AG10803 (cell line): ENCODE measurements around the gene ERICH6B.

Source experiments
- DNase-seq: peaks from one replicate; pipeline ENCODE4 v3.0.0; 2010; ENCODE audit warnings: low read depth
- H3K4me3 ChIP-seq: 2 replicates; pipeline ENCODE4 v1.5.1; 2011; ENCODE audit warnings: mild to moderate bottlenecking, low read length, control low read depth
- TF ChIP-seq, protein P1 (sequence below): conservative IDR thresholded peaks from 2 replicates; pipeline ENCODE4 v1.5.1; 2011; ENCODE audit warnings: mild to moderate bottlenecking, low read length, control low read depth, inconsistent platforms

Gene ERICH6B

DNA sequence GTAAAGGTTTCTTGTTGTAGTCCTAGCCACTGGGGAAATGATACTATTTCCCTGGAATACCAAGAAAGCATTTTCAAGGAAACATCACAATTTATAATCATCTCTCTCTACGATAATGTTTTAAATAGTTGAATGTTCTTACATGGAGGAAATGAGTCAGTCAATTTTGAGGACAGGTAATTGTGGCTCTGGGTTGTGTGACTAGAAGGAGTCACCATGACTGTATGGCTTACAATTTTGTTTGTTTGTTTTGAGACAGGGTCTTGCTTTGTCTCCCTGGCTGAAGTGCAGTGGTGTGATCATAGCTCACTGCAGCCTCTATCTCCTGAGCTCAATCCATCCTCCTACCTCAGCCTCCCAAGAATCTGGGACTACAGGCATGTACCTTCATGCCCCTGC lies 103.4 kb downstream of the ERICH6B start:
- TF ChIP-seq, protein P1, sequence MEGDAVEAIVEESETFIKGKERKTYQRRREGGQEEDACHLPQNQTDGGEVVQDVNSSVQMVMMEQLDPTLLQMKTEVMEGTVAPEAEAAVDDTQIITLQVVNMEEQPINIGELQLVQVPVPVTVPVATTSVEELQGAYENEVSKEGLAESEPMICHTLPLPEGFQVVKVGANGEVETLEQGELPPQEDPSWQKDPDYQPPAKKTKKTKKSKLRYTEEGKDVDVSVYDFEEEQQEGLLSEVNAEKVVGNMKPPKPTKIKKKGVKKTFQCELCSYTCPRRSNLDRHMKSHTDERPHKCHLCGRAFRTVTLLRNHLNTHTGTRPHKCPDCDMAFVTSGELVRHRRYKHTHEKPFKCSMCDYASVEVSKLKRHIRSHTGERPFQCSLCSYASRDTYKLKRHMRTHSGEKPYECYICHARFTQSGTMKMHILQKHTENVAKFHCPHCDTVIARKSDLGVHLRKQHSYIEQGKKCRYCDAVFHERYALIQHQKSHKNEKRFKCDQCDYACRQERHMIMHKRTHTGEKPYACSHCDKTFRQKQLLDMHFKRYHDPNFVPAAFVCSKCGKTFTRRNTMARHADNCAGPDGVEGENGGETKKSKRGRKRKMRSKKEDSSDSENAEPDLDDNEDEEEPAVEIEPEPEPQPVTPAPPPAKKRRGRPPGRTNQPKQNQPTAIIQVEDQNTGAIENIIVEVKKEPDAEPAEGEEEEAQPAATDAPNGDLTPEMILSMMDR: no peak
- no peak for DNase-seq

DNA sequence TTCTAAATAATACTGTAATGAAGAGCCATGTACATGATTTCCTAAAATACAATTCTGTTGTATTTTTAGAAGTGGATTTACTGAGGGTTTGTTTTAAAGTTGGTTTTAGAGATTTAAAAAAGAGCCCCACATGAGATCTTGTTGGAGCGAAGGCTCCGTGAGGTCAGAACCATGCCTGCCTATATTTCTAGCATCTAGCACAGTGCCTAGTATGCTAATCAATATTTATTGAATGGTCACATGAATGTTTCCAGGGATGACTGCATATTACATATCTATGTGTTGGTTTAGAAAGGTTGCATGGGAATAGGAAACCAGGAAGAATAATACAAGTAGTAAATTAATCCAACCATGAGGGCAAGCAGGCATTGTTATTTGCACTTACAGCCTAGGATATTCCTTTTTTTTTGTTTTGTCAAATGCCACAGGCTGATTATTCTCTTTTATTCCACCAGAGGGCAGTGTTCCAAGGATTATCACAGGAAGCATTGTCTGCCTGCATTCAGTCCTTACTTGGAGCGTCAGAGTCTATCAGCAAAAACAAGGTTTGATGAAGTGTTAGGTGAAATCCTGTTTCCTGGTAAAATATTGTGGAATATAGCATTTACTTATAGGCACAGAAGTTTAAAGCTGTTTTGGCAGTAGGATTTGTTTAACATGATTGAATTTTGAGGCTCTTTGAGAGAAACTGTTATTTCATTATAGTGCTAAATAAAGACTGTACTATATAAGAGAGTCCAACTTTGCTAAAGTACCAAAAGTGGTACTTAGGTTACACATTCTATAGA lies 104.0 kb downstream of the ERICH6B start:
- no peak overlapping the region for H3K4me3 ChIP-seq
- peak; percentile 73 for DNase-seq
- TF ChIP-seq, protein P1: peak; percentile 83

More for the DNA sequence above, 103.4 kb downstream of the ERICH6B start:
- H3K4me3 ChIP-seq: no peak overlapping the region

DNA sequence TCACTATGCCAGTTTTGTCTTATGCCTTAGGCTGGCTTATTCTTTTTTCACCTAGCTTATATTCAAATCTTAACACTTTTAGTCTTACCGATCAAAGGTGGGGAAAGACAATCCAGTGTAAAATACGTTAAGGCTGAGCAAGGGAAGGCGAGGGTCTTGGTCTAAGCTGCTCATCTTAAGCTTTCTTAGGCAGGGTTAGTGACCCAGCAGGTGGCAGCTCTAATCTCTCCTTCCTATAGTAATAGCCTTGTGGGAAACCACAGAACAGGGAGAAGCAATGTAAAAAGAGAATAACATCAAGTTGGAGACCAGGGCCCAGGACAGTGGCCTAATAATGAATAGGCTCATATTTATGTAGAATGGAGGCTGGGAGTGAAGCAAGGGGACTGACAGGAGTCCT lies 104.9 kb downstream of the ERICH6B start:
- DNase-seq: no peak
- TF ChIP-seq, protein P1: no peak

DNA sequence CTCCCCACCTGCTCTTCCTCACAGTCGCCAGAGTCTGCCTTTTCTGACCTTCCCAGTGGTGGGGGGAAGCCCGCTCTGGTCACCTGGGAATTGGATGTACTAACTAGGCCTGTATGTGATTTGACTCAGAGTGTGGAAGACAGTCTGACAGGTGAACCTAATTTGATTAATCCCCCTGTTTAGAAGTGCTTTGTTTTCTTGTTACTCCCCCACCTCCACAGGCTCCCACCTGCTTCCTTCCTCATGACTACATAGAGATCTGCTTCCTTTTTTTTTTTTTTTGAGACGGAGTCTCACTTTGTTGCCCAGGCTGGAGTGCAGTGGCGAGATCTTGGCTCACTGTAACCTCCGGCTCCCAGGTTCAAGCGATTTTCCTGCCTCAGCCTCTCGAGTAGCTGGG lies 106.8 kb downstream of the ERICH6B start:
- H3K4me3 ChIP-seq: no peak overlapping the region
- DNase-seq: no peak
- TF ChIP-seq, protein P1: no peak

More for the DNA sequence above, 104.9 kb downstream of the ERICH6B start:
- H3K4me3 ChIP-seq: no peak overlapping the region

DNA sequence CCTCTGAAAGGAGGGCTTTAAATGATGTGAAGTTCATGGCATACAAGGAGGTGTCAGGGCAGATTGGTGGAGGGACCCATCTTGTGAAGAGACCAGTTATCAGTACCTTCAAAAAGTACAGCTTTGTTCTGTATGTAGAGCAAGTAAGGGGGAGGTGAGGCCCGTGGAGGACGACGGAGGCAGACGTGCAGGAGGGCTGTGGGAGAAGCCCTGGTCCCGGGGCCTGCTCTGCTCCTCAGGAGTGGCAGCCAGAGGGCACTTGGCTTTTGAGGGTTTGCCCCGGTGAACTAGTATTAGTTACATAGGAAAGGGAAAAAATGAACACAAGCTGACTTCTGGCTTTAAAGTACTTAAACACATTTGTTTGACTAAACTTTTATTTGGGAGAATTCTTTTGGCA lies 108.7 kb downstream of the ERICH6B start:
- no peak for DNase-seq
- no peak overlapping the region for H3K4me3 ChIP-seq
- TF ChIP-seq, protein P1: no peak

DNA sequence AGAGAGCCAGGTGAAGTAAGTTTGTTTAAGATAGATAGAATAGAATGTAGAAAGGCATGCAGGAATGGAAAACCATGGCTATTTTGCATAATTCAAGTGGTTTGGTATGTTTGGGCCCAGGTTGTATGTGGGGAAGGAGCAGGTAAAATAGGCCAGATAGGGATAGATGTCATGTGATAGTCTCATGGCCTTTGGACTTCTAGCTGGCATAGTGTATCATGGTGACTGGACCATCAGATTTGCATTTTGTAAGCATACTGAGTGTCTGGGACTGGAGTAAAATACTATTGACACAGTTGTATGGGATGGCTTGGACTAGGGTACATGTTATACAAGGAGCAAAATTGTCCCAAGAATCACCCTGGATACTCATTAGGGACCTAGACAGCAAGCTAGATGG lies 111.9 kb downstream of the ERICH6B start:
- H3K4me3 ChIP-seq: no peak overlapping the region
- TF ChIP-seq, protein P1: no peak

DNA sequence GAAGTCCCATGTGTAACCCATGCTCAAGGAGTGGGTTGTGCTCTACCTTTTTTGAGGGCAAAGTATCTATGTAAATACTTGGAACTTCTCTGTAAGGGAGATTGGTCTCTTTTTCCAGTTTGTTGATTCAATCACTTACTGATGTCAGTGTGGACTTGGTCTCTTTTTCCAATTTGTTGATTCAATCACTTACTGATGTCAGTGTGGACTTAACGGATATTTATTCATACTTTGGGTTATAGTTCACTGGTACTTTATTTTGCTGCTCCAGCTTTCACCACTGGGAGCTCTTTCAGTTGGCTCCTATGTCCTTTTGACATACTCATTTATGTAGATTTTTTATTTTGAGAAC lies 114.4 kb downstream of the ERICH6B start:
- H3K4me3 ChIP-seq: no peak overlapping the region
- no peak for DNase-seq
- TF ChIP-seq, protein P1: 0 out of 2 replicates have a peak, but pooled peaks have one; percentile 0

More for the DNA sequence above, 111.9 kb downstream of the ERICH6B start:
- DNase-seq: no peak
